NB4 (cell line): ENCODE results near the gene CEBPE.

ENCODE experiments used
- MYC ChIP-seq: IDR thresholded peaks from 2 replicates; pipeline ENCODE4 v1.6.1; 2011; ENCODE audit warnings: low read depth, low read length
- POLR2A ChIP-seq: IDR thresholded peaks from 2 replicates; pipeline ENCODE4 v1.6.1; 2011; ENCODE audit warnings: mild to moderate bottlenecking; ENCODE audit not compliant: insufficient read length; ENCODE audit errors: extremely low read depth
- TF ChIP-seq, protein P1 (sequence below): IDR thresholded peaks from one replicate; pipeline ENCODE4 v1.5.1; 2012; ENCODE audit warnings: low read depth, low read length

- TF ChIP-seq, protein P1, sequence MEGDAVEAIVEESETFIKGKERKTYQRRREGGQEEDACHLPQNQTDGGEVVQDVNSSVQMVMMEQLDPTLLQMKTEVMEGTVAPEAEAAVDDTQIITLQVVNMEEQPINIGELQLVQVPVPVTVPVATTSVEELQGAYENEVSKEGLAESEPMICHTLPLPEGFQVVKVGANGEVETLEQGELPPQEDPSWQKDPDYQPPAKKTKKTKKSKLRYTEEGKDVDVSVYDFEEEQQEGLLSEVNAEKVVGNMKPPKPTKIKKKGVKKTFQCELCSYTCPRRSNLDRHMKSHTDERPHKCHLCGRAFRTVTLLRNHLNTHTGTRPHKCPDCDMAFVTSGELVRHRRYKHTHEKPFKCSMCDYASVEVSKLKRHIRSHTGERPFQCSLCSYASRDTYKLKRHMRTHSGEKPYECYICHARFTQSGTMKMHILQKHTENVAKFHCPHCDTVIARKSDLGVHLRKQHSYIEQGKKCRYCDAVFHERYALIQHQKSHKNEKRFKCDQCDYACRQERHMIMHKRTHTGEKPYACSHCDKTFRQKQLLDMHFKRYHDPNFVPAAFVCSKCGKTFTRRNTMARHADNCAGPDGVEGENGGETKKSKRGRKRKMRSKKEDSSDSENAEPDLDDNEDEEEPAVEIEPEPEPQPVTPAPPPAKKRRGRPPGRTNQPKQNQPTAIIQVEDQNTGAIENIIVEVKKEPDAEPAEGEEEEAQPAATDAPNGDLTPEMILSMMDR: peak; percentile 8
- TF ChIP-seq POLR2A (no peak), MYC (no peak)
Observed at GRCh38 chr14:23093991-23094665, 24.9 kb downstream of the CEBPE start.
